A549 (cell line): ENCODE data around the gene TNFRSF1B.

Experiments used
- CHD2 ChIP-seq: fragments of 150-350 bp; IDR thresholded peaks from 2 replicates; pipeline ENCODE4 v1.6.1; 2014; ENCODE audit warnings: low read length; ENCODE audit not compliant: partially characterized antibody
- HEYL ChIP-seq: fragments of 250-450 bp; sonication (Bioruptor Pico); IDR thresholded peaks from 2 replicates; pipeline ENCODE4 v1.8.0; 2021; ENCODE audit warnings: mild to moderate bottlenecking, moderate library complexity
- MAX ChIP-seq: IDR thresholded peaks from 2 replicates; pipeline ENCODE4 v1.6.1; 2012
- POLR2A ChIP-seq: IDR thresholded peaks from 2 replicates; pipeline ENCODE4 v1.6.1; 2012; ENCODE audit warnings: mild to moderate bottlenecking, low read length
- TF ChIP-seq, protein P1 (sequence below): fragments of >200 bp; sonication (Bioruptor Twin); formaldehyde crosslinking; IDR thresholded peaks from 3 replicates; pipeline ENCODE4 v1.5.1; 2016

DNA sequence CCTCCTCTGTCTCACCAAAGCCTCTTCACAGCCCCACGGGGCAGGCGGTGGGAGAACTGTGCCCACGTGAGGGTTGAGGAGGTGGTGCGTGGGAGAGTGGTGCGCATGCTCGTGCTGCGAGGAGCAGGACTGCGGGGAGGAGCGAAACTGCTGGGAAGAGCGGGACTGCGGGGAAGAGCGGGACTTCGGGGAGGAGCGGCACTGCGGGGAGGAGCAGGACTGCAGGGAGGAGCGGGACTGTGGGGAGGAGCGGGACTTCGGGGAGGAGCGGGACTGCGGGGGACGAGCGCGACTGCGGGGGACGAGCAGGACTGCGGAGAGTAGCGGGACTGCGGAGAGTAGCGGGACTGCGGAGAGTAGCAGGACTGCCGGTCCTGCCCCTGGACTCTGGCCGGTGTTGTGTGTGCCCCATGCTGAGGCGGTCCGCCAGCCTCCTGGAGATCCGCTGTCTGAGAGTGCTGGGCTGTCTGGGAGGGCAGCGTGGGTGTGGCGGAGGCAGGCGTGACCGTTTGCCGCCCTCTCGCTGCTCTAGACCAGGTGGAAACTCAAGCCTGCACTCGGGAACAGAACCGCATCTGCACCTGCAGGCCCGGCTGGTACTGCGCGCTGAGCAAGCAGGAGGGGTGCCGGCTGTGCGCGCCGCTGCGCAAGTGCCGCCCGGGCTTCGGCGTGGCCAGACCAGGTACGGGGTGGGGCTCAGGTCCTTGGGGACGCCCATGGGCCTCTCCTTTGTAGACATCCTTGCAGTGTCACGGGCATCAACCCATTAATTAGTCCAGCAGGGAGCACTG lies 24.6 kb downstream of the TNFRSF1B start:
- TF ChIP-seq, protein P1, sequence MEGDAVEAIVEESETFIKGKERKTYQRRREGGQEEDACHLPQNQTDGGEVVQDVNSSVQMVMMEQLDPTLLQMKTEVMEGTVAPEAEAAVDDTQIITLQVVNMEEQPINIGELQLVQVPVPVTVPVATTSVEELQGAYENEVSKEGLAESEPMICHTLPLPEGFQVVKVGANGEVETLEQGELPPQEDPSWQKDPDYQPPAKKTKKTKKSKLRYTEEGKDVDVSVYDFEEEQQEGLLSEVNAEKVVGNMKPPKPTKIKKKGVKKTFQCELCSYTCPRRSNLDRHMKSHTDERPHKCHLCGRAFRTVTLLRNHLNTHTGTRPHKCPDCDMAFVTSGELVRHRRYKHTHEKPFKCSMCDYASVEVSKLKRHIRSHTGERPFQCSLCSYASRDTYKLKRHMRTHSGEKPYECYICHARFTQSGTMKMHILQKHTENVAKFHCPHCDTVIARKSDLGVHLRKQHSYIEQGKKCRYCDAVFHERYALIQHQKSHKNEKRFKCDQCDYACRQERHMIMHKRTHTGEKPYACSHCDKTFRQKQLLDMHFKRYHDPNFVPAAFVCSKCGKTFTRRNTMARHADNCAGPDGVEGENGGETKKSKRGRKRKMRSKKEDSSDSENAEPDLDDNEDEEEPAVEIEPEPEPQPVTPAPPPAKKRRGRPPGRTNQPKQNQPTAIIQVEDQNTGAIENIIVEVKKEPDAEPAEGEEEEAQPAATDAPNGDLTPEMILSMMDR: no peak
- TF ChIP-seq CHD2 (no peak), HEYL (CRISPR knock-in tag) (no peak), POLR2A (no peak), MAX (no peak)
